GM19455 (cell line): Measurements from ENCODE around the gene ZNF366.

ENCODE experiments used
- ATAC-seq: cut with Tn5 transposase; IDR thresholded peaks from one replicate; pipeline ENCODE4 v1.9.1; 2021; ENCODE audit not compliant: unreplicated experiment

The ZNF366 gene

DNA sequence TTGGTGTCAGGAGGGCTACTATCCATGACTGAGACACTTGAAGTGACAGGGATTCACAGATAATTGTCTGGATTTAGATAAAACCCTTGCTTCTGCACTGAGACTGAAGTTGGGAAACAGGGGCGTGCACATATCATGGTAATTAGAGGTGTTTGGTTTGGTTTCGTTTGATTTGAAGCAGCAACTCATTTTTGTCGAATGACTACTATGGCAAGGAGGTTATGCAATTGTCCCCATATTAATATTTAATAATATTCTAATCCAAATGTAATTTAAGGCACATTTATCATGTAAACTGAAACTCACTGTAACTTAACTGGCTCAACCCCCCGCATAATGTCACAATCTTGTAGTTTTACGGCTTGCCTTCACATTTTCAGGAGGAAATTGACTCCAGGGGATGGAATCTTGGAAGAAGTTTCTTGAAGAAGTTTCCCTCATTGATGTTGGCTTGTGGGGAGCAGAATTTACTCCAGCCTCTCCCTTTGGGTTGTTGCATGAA lies 12.5 kb downstream of the ZNF366 start:
- ATAC-seq, result no peak

DNA sequence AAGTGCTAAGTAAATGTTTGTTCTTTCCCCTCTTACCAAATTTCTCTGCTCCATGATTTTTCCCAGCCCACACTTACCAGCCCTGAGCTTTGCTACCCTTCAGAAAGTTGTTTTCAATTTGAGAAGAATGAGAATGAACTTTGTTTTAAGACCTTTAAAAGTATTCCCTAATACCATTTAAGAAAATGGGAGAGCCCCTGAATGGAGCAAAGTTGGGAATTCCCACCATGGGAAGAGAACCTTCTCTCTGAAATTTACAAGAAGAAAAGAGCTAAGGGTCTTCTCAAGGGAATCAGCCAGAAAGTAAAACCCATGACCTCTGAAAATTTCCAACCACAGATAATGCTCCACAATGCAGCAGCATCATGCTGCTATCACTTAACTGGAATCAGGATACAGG lies 17.7 kb downstream of the ZNF366 start:
- ATAC-seq, result no peak

- no peak for ATAC-seq
These were observed 18.5 kb downstream of the ZNF366 start for GRCh38 chr5:72488756-72489155.

DNA sequence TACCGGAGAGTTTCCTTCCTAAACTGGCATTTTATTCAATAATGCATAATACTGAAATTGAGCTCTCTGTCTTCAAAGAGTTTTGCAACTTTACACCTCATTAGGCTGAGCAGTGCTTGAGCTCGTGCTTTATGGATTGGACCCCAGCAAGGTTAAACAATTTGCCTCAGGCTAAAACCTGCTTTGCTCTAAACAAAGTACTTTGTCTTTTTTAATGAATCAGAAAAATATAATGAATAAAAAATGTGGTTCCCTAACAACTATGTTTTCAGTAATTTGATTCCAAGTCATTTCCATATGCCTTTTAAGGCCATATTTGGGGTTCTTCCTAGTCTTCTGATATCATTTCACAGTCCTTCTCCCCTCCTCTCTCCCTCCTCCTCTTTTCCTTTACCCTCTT lies 20.0 kb downstream of the ZNF366 start:
- ATAC-seq, result no peak

DNA sequence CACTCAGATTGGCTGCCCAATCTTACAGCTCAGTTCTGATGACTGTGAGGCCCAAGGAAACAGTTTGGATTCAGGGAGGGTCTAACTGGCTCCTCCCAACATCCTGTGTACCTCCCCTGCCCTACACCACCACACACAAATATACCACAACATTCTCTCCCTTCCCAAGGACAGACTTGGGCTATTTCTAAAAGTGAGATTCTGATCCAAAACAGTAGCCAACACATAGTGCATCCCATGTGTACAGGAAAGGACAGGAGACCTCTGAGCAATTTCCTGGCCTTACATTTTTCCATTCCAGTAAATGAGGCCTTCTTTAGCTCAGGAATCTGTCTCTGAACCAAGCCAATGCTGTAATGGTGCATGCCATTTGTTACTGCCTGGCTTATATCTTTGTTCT lies 20.8 kb downstream of the ZNF366 start:
- no peak for ATAC-seq

DNA sequence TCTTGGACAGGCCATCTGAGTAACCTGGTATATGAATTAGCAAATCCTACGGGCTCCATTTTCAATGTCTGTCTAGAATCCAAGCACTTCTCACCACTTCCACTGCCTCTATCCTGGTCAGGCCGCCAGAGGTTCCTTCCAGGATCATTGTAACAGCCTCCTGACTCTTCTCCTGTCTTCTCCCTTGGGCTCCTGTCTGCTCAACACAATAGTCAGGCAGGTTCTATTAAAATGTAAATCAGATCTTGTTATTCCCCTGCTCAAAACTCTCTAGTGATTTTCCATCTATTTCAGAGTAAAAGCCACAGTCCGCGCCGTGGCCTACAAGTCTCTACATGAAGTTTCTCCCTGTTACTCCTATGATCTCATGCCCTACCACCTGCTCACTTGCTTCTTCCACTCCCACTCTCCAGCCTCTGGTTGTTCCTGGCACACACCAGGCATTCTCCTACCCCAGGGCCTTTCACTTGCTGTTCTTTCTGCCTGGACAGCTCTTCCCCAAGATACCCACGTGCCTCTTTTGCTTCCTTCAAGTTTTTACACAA lies 21.7 kb downstream of the ZNF366 start:
- ATAC-seq, result no peak

GRCh38 chr5:72482046-72482445 lies 25.2 kb downstream of the ZNF366 start:
- ATAC-seq, result no peak

DNA sequence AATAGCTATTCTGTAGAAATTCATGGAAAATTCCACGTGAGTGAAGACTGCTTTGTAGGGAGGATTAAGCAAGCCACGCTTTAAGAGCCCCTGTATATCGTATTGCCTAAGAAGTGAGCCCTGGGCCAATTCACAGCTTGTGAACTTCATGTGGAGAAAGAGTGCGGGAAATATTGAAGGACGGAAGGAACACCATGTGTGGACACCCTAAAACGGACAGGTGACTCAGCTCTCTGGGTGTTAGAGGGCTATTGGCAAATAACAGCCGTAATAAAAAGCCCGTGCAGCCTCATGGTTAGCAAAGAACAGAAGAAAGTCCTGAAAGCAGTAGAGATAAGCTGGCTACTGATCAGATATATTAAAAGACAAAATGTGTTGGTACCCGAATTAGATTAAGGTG lies 26.4 kb downstream of the ZNF366 start:
- no peak for ATAC-seq

DNA sequence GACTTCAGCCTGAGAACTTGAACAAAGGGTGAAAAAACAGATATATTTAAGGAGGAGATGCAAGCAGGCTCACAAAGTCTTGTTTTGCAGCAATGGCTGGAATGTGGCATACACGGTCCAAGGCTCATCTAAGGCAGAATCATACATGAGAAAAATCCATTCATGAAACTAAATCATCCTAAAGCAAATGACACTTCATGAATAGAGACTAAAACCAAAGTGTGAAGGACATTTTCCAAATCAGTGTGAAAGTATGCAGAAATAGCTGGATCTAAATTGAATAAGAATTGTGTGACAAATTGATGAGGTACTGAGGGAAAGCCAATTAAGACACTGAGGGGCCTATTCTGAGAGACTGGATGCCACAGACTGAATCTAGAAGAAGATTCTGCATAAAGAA lies 27.3 kb downstream of the ZNF366 start:
- ATAC-seq, result no peak

- no peak for ATAC-seq
These were observed 28.5 kb downstream of the ZNF366 start for GRCh38 chr5:72478684-72479083.

- ATAC-seq, result no peak
These were observed 28.9 kb downstream of the ZNF366 start for GRCh38 chr5:72478276-72478675.

GRCh38 chr5:72477644-72478043 lies 29.6 kb downstream of the ZNF366 start:
- ATAC-seq, result no peak

DNA sequence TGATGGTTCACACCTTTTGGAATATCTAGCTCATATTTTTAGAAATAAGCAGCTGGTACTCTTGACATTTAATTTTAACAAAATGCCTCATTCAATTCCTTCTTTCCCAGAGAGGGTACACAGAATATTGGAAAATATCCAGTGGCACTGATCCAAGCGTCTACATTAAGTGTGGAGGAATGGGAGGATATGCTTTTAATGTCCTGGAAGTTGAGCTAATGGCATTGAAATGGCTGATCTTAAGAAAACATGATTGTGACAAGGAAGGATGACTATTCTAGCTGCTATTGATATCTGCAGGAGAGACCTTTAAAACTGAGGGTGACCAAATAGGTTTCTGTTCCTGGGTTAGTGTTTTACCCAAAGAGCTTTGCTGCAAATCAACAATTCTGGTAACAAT lies 30.0 kb downstream of the ZNF366 start:
- ATAC-seq, result no peak

GRCh38 chr5:72476721-72477120 lies 30.5 kb downstream of the ZNF366 start:
- no peak for ATAC-seq

GRCh38 chr5:72476275-72476674 lies 30.9 kb downstream of the ZNF366 start:
- ATAC-seq, result no peak

GRCh38 chr5:72474516-72474915 lies 32.7 kb downstream of the ZNF366 start:
- ATAC-seq, result no peak

- no peak for ATAC-seq
These were observed 33.1 kb downstream of the ZNF366 start for GRCh38 chr5:72474046-72474500.

- ATAC-seq, result no peak
These were observed 34.4 kb downstream of the ZNF366 start for GRCh38 chr5:72472666-72473422.

- ATAC-seq, result no peak
These were observed 35.2 kb downstream of the ZNF366 start for GRCh38 chr5:72472031-72472430.

GRCh38 chr5:72470826-72471225 lies 36.4 kb downstream of the ZNF366 start:
- ATAC-seq, result no peak

DNA sequence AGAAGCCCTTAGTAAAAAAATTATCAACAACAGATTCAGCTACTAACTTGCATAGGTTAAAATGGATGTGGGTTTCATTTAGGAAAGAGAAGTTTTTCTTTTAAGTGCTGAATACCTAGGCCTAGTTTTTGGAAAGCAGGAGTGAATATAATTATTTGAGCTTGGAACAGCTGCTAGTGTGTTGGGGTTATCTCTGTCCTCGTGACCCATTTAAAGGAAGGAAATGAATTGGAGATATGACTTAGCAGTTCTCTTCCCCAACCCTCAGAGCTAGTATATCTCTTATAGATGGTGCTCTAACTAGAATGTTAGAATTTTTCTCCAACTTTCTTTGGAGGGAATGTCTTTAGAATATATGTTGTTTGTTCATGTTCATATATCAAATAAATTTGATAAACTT lies 38.6 kb downstream of the ZNF366 start:
- ATAC-seq, result no peak

DNA sequence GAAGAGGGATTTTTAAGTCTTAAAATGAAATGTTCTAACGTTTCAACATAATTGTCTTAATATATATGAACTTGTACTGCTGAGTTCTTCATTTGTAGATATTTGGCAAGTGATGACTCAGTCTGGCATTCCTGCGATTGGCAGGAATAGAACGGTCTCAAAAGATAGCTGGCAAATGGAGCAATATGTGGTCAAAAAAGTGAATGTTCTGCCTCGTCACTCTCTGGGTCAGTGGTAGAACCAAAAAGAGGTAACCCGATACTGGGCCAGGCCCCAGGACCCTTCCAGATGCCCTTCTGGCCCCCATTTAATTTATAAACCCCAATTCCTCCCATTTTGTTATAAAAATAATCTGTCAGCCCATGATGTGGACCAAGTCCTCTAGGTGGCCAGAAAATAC lies 39.2 kb downstream of the ZNF366 start:
- ATAC-seq, result no peak

- ATAC-seq, result no peak
These were observed 39.7 kb downstream of the ZNF366 start for GRCh38 chr5:72467461-72467860.
